Measurements from ENCODE around the gene RAC3.

Gene RAC3

GRCh38 chr17:82012640-82013295, 18.7 kb upstream of the RAC3 start:
- no peak for DNase-seq (ENCODE audit: low spot score)

GRCh38 chr17:82013341-82013740, 18.1 kb upstream of the RAC3 start:
- peak; percentile 71 for DNase-seq (ENCODE audit: low spot score)

GRCh38 chr17:82013772-82014321, 17.6 kb upstream of the RAC3 start:
- DNase-seq (ENCODE audit: low spot score) = no peak

- DNase-seq (ENCODE audit: low spot score) = no peak
These were observed 17.0 kb upstream of the RAC3 start for GRCh38 chr17:82014432-82014831.

GRCh38 chr17:82014971-82015310, 16.5 kb upstream of the RAC3 start:
- DNase-seq (ENCODE audit: low spot score) = no peak

GRCh38 chr17:82015311-82015971, 16.0 kb upstream of the RAC3 start:
- no peak for DNase-seq (ENCODE audit: low spot score)

GRCh38 chr17:82016061-82016874, 15.2 kb upstream of the RAC3 start:
- no peak for DNase-seq (ENCODE audit: low spot score)

GRCh38 chr17:82016875-82017459, 14.5 kb upstream of the RAC3 start:
- no peak for DNase-seq (ENCODE audit: low spot score)

GRCh38 chr17:82017612-82018151, 13.8 kb upstream of the RAC3 start:
- DNase-seq (ENCODE audit: low spot score) = no peak

GRCh38 chr17:82018152-82018988, 13.1 kb upstream of the RAC3 start:
- DNase-seq (ENCODE audit: low spot score) = no peak

GRCh38 chr17:82018989-82019689, 12.3 kb upstream of the RAC3 start:
- DNase-seq (ENCODE audit: low spot score) = no peak

GRCh38 chr17:82019690-82020571, 11.5 kb upstream of the RAC3 start:
- no peak for DNase-seq (ENCODE audit: low spot score)

- no peak for DNase-seq (ENCODE audit: low spot score)
These were observed 10.8 kb upstream of the RAC3 start for GRCh38 chr17:82020572-82021106.

- DNase-seq (ENCODE audit: low spot score) = peak; percentile 81
These were observed 10.2 kb upstream of the RAC3 start for GRCh38 chr17:82021107-82021899.

- DNase-seq (ENCODE audit: low spot score) = no peak
These were observed 9.6 kb upstream of the RAC3 start for GRCh38 chr17:82021900-82022309.

- DNase-seq (ENCODE audit: low spot score) = no peak
These were observed 9.0 kb upstream of the RAC3 start, which contains the start of gene CENPX for GRCh38 chr17:82022310-82022980. Gene CENPX, minus strand, starts transcription at chr17:82022878. Its CDS starts 17 bp downstream, at chr17:82022861.

GRCh38 chr17:82022981-82023446, 8.5 kb upstream of the RAC3 start, which contains the start of gene LRRC45:
Gene LRRC45, plus strand, starts transcription at chr17:82023305. Its CDS starts 339 bp downstream, at chr17:82023644.
- DNase-seq (ENCODE audit: low spot score) = peak; percentile 99

All from AG08395 (cell line).